Measurements from ENCODE around the gene ANKRD12.

DNA sequence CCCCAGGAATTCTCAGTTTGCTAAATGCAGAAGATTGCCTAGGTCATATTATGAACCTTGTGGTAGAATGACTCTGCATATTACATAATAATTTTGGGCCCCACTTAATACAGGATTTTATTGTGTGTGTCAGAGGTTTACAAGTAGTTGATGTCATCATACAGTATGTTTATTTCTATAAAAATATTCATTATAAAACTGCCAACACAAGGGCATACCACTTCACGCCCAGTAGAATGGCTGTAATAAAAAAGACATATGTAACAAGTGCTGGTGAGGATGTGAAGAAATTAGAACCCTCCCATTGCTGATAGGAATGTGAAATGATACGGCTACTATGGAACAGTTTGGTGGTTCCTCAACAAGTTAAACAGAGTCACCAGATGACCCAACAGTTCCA lies 136.6 kb downstream of the ANKRD12 start:
- TF ChIP-seq, protein P1, sequence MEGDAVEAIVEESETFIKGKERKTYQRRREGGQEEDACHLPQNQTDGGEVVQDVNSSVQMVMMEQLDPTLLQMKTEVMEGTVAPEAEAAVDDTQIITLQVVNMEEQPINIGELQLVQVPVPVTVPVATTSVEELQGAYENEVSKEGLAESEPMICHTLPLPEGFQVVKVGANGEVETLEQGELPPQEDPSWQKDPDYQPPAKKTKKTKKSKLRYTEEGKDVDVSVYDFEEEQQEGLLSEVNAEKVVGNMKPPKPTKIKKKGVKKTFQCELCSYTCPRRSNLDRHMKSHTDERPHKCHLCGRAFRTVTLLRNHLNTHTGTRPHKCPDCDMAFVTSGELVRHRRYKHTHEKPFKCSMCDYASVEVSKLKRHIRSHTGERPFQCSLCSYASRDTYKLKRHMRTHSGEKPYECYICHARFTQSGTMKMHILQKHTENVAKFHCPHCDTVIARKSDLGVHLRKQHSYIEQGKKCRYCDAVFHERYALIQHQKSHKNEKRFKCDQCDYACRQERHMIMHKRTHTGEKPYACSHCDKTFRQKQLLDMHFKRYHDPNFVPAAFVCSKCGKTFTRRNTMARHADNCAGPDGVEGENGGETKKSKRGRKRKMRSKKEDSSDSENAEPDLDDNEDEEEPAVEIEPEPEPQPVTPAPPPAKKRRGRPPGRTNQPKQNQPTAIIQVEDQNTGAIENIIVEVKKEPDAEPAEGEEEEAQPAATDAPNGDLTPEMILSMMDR (conservative IDR thresholded peaks at IDR 0.05), result no peak
- no peak for TF ChIP-seq EZH2 (IDR thresholded peaks at IDR 0.05; ENCODE audit: low read depth)

Measured in PC-9 (cell line).